ENCODE results near the gene RYR1.

GRCh38 chr19:38451036-38451435, 17.5 kb downstream of the RYR1 start:
- TF ChIP-seq POLR2AphosphoS5 (IDR thresholded peaks at IDR 0.05): no peak
- TF ChIP-seq CTCF (IDR thresholded peaks at IDR 0.05): no peak
- TF ChIP-seq POLR2A (IDR thresholded peaks at IDR 0.05): no peak
- no peak for TF ChIP-seq EP300 (IDR thresholded peaks at IDR 0.05)

All from gastroesophageal sphincter (tissue), 3 donors.